GM23338 (cell line): Measurements from ENCODE around the gene SMIM33. TPM values are rescaled to one million over a fixed set of nuclear protein-coding genes. Genes with fewer than 3 reads are reported as not detected.

Experiments used
- ATAC-seq: fragments of 200-7000 bp; cut with Tn5 transposase; 3 replicates; pipeline ENCODE4 v1.9.1; 2020
- DNase-seq: peaks from one replicate; pipeline ENCODE4 v3.0.0-alpha.2; 2015; ENCODE audit warnings: low spot score
- H2AFZ ChIP-seq: fragments of 200-600 bp; sonication (generic); 2 replicates; pipeline ENCODE4 v1.8.0; 2016; ENCODE audit warnings: antibody characterized with exemption, mild to moderate bottlenecking, moderate library complexity
- H3F3A ChIP-seq: fragments of 200-600 bp; sonication (generic); replicated peaks from 2 replicates; pipeline ENCODE4 v1.8.0; 2017; ENCODE audit warnings: antibody characterized with exemption, mixed run types, low read depth
- H3K27ac ChIP-seq: fragments of 200-600 bp; sonication (generic); 2 replicates; pipeline ENCODE4 v1.6.1; 2016; ENCODE audit warnings: low read depth
- H3K27me3 ChIP-seq: fragments of 200-600 bp; sonication (generic); 2 replicates; pipeline ENCODE4 v1.8.0; 2016; ENCODE audit warnings: mild to moderate bottlenecking, mixed run types, moderate library complexity; ENCODE audit not compliant: insufficient read depth
- H3K36me3 ChIP-seq: fragments of 200-600 bp; sonication (generic); 2 replicates; pipeline ENCODE4 v1.8.0; 2016; ENCODE audit warnings: mild to moderate bottlenecking; ENCODE audit not compliant: insufficient read depth
- H3K4me1 ChIP-seq: fragments of 200-600 bp; sonication (generic); 2 replicates; pipeline ENCODE4 v1.8.0; 2016; ENCODE audit warnings: mild to moderate bottlenecking, moderate library complexity; ENCODE audit not compliant: insufficient read depth
- H3K4me2 ChIP-seq: fragments of 200-600 bp; sonication (generic); 2 replicates; pipeline ENCODE4 v1.7.1; 2017; ENCODE audit warnings: mixed run types
- H3K4me3 ChIP-seq: fragments of 200-600 bp; sonication (generic); 2 replicates; pipeline ENCODE4 v1.6.1; 2016; ENCODE audit warnings: mixed run types
- H3K79me2 ChIP-seq: fragments of 200-600 bp; sonication (generic); replicated peaks from 2 replicates; pipeline ENCODE4 v1.8.0; 2017; ENCODE audit warnings: mild to moderate bottlenecking; ENCODE audit not compliant: insufficient read depth
- H3K9me2 ChIP-seq: fragments of 200-600 bp; sonication (generic); 2 replicates; pipeline ENCODE4 v1.8.0; 2017; ENCODE audit not compliant: insufficient read depth
- H4K20me1 ChIP-seq: fragments of 200-600 bp; sonication (generic); replicated peaks from 2 replicates; pipeline ENCODE4 v1.8.0; 2017; ENCODE audit warnings: mild to moderate bottlenecking; ENCODE audit not compliant: insufficient read depth
- H3K27ac Mint-ChIP-seq: 2 replicates; pipeline ENCODE4 v1.8.0; 2020; ENCODE audit warnings: inconsistent platforms, mild to moderate bottlenecking, moderate library complexity, mixed read lengths
- H3K27me3 Mint-ChIP-seq: 3 replicates; pipeline ENCODE4 v1.8.0; 2022; ENCODE audit warnings: low read depth, mild to moderate bottlenecking, moderate library complexity, mixed read lengths, inconsistent platforms; ENCODE audit not compliant: insufficient read depth, poor library complexity
- H3K36me3 Mint-ChIP-seq: 3 replicates; pipeline ENCODE4 v1.8.0; 2021; ENCODE audit warnings: low read depth, mild to moderate bottlenecking, inconsistent platforms, moderate library complexity, mixed read lengths
- H3K4me1 Mint-ChIP-seq: 3 replicates; pipeline ENCODE4 v1.8.0; 2020; ENCODE audit warnings: mild to moderate bottlenecking, inconsistent platforms, mixed read lengths
- H3K4me3 Mint-ChIP-seq: 3 replicates; pipeline ENCODE4 v1.8.0; 2021; ENCODE audit warnings: moderate library complexity, mild to moderate bottlenecking, inconsistent platforms, mixed read lengths
- H3K9me3 Mint-ChIP-seq: 3 replicates; pipeline ENCODE4 v1.8.0; 2020; ENCODE audit warnings: moderate library complexity, mild to moderate bottlenecking, inconsistent platforms, mixed read lengths
- CTCF ChIP-seq, 2 experiments: fragments of 200-600 bp in 1 of 2; sonication (generic) in 1 of 2; conservative IDR thresholded peaks; 2 replicates each; pipeline versions ENCODE4 v1.5.1 to v1.6.1; 2016 to 2017; ENCODE audit warnings: antibody characterized with exemption in 2 of 2, low read depth in 2 of 2, mild to moderate bottlenecking in 2 of 2, moderate library complexity in 1 of 2
- JUNB ChIP-seq: IDR thresholded peaks from one replicate; pipeline ENCODE4 v1.6.1; 2016; ENCODE audit warnings: antibody characterized with exemption; ENCODE audit not compliant: unreplicated experiment
- REST ChIP-seq: IDR thresholded peaks from one replicate; pipeline ENCODE4 v1.6.1; 2018; ENCODE audit warnings: antibody characterized with exemption; ENCODE audit not compliant: unreplicated experiment
- ZNF114 ChIP-seq: fragments of 250-450 bp; sonication (Bioruptor Pico); IDR thresholded peaks from 2 replicates; pipeline ENCODE4 v1.5.0; 2020; ENCODE audit warnings: mild to moderate bottlenecking, moderate library complexity
- ZNF331 ChIP-seq: fragments of 250-450 bp; sonication (Bioruptor Pico); IDR thresholded peaks from 2 replicates; pipeline ENCODE4 v1.5.0; 2020; ENCODE audit warnings: low read depth, mild to moderate bottlenecking, moderate library complexity
- ZNF462 ChIP-seq: fragments of 250-450 bp; sonication (Bioruptor Pico); IDR thresholded peaks from 2 replicates; pipeline ENCODE4 v1.5.0; 2020; ENCODE audit warnings: mild to moderate bottlenecking, moderate library complexity
- polyA plus RNA-seq: library from polyadenylated mRNA; unstranded; fragments of >200 nt; fragmentation: Nextera tagmentation; extraction: Ambion mirVana; gene quantifications from 2 replicates; pipeline ENCODE4 v1.2.1, GENCODE V29; 2016
- total RNA-seq: library from RNA; depleted of rRNA; stranded (reverse); fragments of >200 nt; shearing (Covaris generic); gene quantifications from 2 replicates; pipeline ENCODE4 v1.2.3, GENCODE V29; 2014

SMIM33 gene
- total and polyA plus RNA-seq, 2 experiments from 2014 or later = not detected

GRCh38 chr5:139456776-139457175, 14.0 kb upstream of the SMIM33 start (continued):
- no peak for TF ChIP-seq ZNF462 (CRISPR knock-in tag)
- TF ChIP-seq CTCF (conservative IDR thresholded peaks at IDR 0.05; ENCODE audit: low read depth in 2 of 2) = no peak
- TF ChIP-seq ZNF331 (CRISPR knock-in tag) = no peak
- TF ChIP-seq JUNB = no peak

- no peaks in the 10 kb centered on the region for H3K9me2 ChIP-seq
- no peak overlapping the region for H3K27ac ChIP-seq
- no peak overlapping the region for H3K4me3 ChIP-seq
- peaks cover 25% of the 10 kb centered on the region for H3K4me1 Mint-ChIP-seq
- H3K27ac Mint-ChIP-seq = no peak overlapping the region; the same call in 1 of the 2 replicates
- H3F3A ChIP-seq = 0 out of 2 replicates have a peak, but pooled peaks cover 9% of the 10 kb centered on the region
- H3K4me2 ChIP-seq = no peak overlapping the region
- no peak for DNase-seq
- H2AFZ ChIP-seq = no peak overlapping the region
- H3K36me3 Mint-ChIP-seq = no peaks in the 10 kb centered on the region; the same call in 2 of the 3 replicates
- H3K9me3 Mint-ChIP-seq = no peaks in the 10 kb centered on the region
- ATAC-seq = no peak
- TF ChIP-seq REST (no peak), ZNF114 (no peak)
- no peak overlapping the region for H3K4me3 Mint-ChIP-seq
- H3K27me3 Mint-ChIP-seq = peaks cover 14% of the 10 kb centered on the region
- H3K36me3 ChIP-seq = no peaks in the 10 kb centered on the region; the same call in 1 of the 2 replicates
- no peaks in the 10 kb centered on the region for H3K27me3 ChIP-seq
- H3K79me2 ChIP-seq = no peaks in the 10 kb centered on the region
- no peaks in the 10 kb centered on the region for H4K20me1 ChIP-seq
- peaks cover 11% of the 10 kb centered on the region for H3K4me1 ChIP-seq
Measured at GRCh38 chr5:139457241-139457640, 13.6 kb upstream of the SMIM33 start.
